ENCODE data around the gene PTPN23. TPM values are rescaled to one million over a fixed set of nuclear protein-coding genes. Genes with fewer than 3 reads are reported as not detected.

Gene PTPN23
- total and polyA plus RNA-seq, 2 of the 8 experiments (the other 6 are each of a cell fraction or from before 2014, with no cell fraction given): 2.9 to 46.7 TPM

GRCh38 chr3:47407896-47408838, 27.3 kb downstream of the PTPN23 start:
- no peak overlapping the region for H2BK20ac ChIP-seq (ENCODE audit: low read length)
- no peaks in the 10 kb centered on the region for H3K79me1 ChIP-seq (ENCODE audit: low read depth, low read length)
- POLR2A ChIA-PET (ENCODE audit: partially characterized antibody): interaction anchor here (1.0 kb wide), 1 partner anchor 84 kb away, joined by 3 read pairs; no protein-coding TSS in a partner anchor
- no peak overlapping the region for H3K14ac ChIP-seq (ENCODE audit: insufficient read length)
- no peaks in the 10 kb centered on the region for H3K4me1 ChIP-seq (replicated peaks in 1 of 4; ENCODE audit: control insufficient read depth in 3 of 4, insufficient read depth in 4 of 4, low read length in 3 of 4)
- no peak overlapping the region for H3K4ac ChIP-seq (replicated peaks; ENCODE audit: insufficient read length, low read depth, low read length)
- H3K4me3 ChIP-seq (ENCODE audit: extremely low read depth in 1 of 4, insufficient read depth in 2 of 4, low read depth in 3 of 4, low read length in 4 of 4): no peak overlapping the region
- WGBS, 2 experiments (ENCODE audit: extremely low coverage in 1 of 2, insufficient coverage in 1 of 2, insufficient read length in 1 of 2, insufficient replicate concordance in 2 of 2, low coverage in 1 of 2, low lambda C conversion rate in 2 of 2, missing lambda C conversion rate in 1 of 2): 96% methylated on average over 17 of the region's 18 CpGs; no CpG with 5 or more reads in 1 of the 2 experiments
- DNase-seq (ENCODE audit: low read depth in 1 of 2, low spot score in 2 of 2) (no peak), FAIRE-seq (no peak)
- H2BK5ac ChIP-seq (ENCODE audit: low read depth, low read length): no peak overlapping the region
- H2AFZ ChIP-seq (ENCODE audit: low read length): no peak overlapping the region
- peaks cover 6 to 26% of the 10 kb centered on the region in 2 experiments for H4K20me1 ChIP-seq (replicated peaks in 1 of 2; ENCODE audit: control insufficient read depth in 1 of 2, insufficient read depth in 2 of 2, low read length in 2 of 2)
- no peak overlapping the region; the same call in 1 of the 2 replicates for H4K8ac ChIP-seq (ENCODE audit: extremely low read depth, insufficient read depth, low read length)
- no peak overlapping the region for H3K9ac ChIP-seq (replicated peaks in 1 of 4; ENCODE audit: extremely low read depth in 1 of 4, low read depth in 3 of 4, low read length in 3 of 4)
- no peak overlapping the region for H4K5ac ChIP-seq (ENCODE audit: insufficient read length, low read depth, low read length)
- no peak overlapping the region for H3K27ac ChIP-seq (ENCODE audit: low read depth, low read length)
- no peak overlapping the region for H3K56ac ChIP-seq (replicated peaks; ENCODE audit: insufficient read length, low read depth, low read length)
- H2AK5ac ChIP-seq (ENCODE audit: low read depth, low read length): no peak overlapping the region
- H3K18ac ChIP-seq (ENCODE audit: extremely low read depth, low read length): no peak overlapping the region
- no peak overlapping the region for H4K91ac ChIP-seq (replicated peaks; ENCODE audit: insufficient read length, low read length)
- H3K36me3 ChIP-seq (ENCODE audit: control insufficient read depth in 2 of 4, insufficient read depth in 4 of 4, low read length in 3 of 4): peaks cover 8 to 40% (median 25%) of the 10 kb centered on the region in 4 experiments; a peak in 6 of 8 replicates
- H3K4me2 ChIP-seq (ENCODE audit: insufficient read depth in 1 of 2, low read depth in 2 of 2, low read length in 2 of 2): no peak overlapping the region
- no peaks in the 10 kb centered on the region for H3K27me3 ChIP-seq (replicated peaks in 1 of 4; ENCODE audit: control insufficient read depth in 3 of 4, extremely low read depth in 1 of 4, insufficient read depth in 3 of 4, low read length in 3 of 4)
- H3K9me3 ChIP-seq (ENCODE audit: insufficient read depth in 2 of 2, low read depth in 1 of 2, low read length in 1 of 2): no peaks in the 10 kb centered on the region
- no peaks in the 10 kb centered on the region; a peak in 1 of 4 replicates for H3K79me2 ChIP-seq (ENCODE audit: control insufficient read depth in 1 of 2, insufficient read depth in 2 of 2, low read length in 2 of 2)
- CTCF ChIA-PET (ENCODE audit: partially characterized antibody): interaction anchor here (1.1 to 6.5 kb wide), 5 partner anchors 8 to 485 kb away, joined by 3 to 55 read pairs (median 10); no protein-coding TSS in a partner anchor
- no peak overlapping the region for H2BK120ac ChIP-seq (replicated peaks; ENCODE audit: low read depth, low read length)
- H2BK12ac ChIP-seq (ENCODE audit: low read depth, low read length): no peak overlapping the region
- no peak overlapping the region for H2BK15ac ChIP-seq (ENCODE audit: low read length)
- H3K23ac ChIP-seq (ENCODE audit: insufficient read length): no peak overlapping the region
- no peaks in the 10 kb centered on the region for H3K23me2 ChIP-seq (ENCODE audit: low read depth, low read length)
- TF ChIP-seq HDAC6 (IDR thresholded peaks at IDR 0.05; ENCODE audit: low read depth, low read length): no peak
- no peak for TF ChIP-seq CHD1 (IDR thresholded peaks at IDR 0.05; ENCODE audit: low read depth, low read length)
- no peak for TF ChIP-seq RNF2 (IDR thresholded peaks at IDR 0.05; ENCODE audit: borderline replicate concordance, low read depth, low read length, missing control alignments, poor library complexity, severe bottlenecking)
- TF ChIP-seq GABPA (IDR thresholded peaks at IDR 0.05; ENCODE audit: borderline replicate concordance, insufficient read depth, low read length): no peak
- no peak for TF ChIP-seq JUN (IDR thresholded peaks at IDR 0.05; ENCODE audit: low read depth, low read length)
- no peak for TF ChIP-seq TAF1 (IDR thresholded peaks at IDR 0.05; ENCODE audit: low read depth, low read length)
- TF ChIP-seq SP1 (IDR thresholded peaks at IDR 0.05; ENCODE audit: low read depth, low read length): no peak
- no peak for TF ChIP-seq CBX5 (IDR thresholded peaks at IDR 0.05; ENCODE audit: low read depth, low read length)
- TF ChIP-seq MAFK (IDR thresholded peaks at IDR 0.05; ENCODE audit: low read depth, low read length): no peak
- no peak for TF ChIP-seq POU5F1 (IDR thresholded peaks at IDR 0.05; ENCODE audit: low read depth, low read length)
- TF ChIP-seq RFX5 (IDR thresholded peaks at IDR 0.05; ENCODE audit: borderline replicate concordance, low read depth, low read length): no peak
- no peak for TF ChIP-seq POLR2A (IDR thresholded peaks at IDR 0.05; ENCODE audit: control extremely low read depth in 1 of 2, low read depth in 2 of 2, low read length in 2 of 2)
- no peak for TF ChIP-seq YY1 (IDR thresholded peaks at IDR 0.05; ENCODE audit: low read depth, low read length)
